SJSA1 (cell line): Measurements from ENCODE around the gene THOC6. TPM values are rescaled to one million over a fixed set of nuclear protein-coding genes. Genes with fewer than 3 reads are reported as not detected.
A peak's percentile ranks its signal among the peaks of the same experiment; 100 is the strongest.
"Not testable (repeated sequence)": the region's sequence is repeated elsewhere in the genome, so short reads cannot be mapped to it uniquely, and the experiment has no call there.

Source experiments
- DNase-seq, 2 experiments: peaks; one replicate each; pipeline ENCODE4 v3.0.0-alpha.2; 2015 to 2020; ENCODE audit warnings: low spot score in 2 of 2, low read depth in 1 of 2
- H3K27ac ChIP-seq: fragments of 250-450 bp; sonication (Bioruptor Pico); 2 replicates; pipeline ENCODE4 v1.5.1; 2020; ENCODE audit warnings: mild to moderate bottlenecking, moderate library complexity
- H3K27me3 ChIP-seq: fragments of 250-450 bp; sonication (Bioruptor Pico); replicated peaks from 2 replicates; pipeline ENCODE4 v1.5.1; 2020; ENCODE audit warnings: mild to moderate bottlenecking, moderate library complexity
- H3K36me3 ChIP-seq: fragments of 250-450 bp; sonication (Bioruptor Pico); 2 replicates; pipeline ENCODE4 v1.5.1; 2020; ENCODE audit warnings: mild to moderate bottlenecking
- H3K4me1 ChIP-seq: fragments of 250-450 bp; sonication (Bioruptor Pico); replicated peaks from 2 replicates; pipeline ENCODE4 v1.6.1; 2021; ENCODE audit warnings: mild to moderate bottlenecking
- H3K4me3 ChIP-seq: fragments of 250-450 bp; sonication (Bioruptor Pico); 2 replicates; pipeline ENCODE4 v1.5.1; 2020; ENCODE audit warnings: mild to moderate bottlenecking
- H3K9me3 ChIP-seq: fragments of 250-450 bp; sonication (Bioruptor Pico); replicated peaks from 2 replicates; pipeline ENCODE4 v1.5.1; 2020; ENCODE audit warnings: mild to moderate bottlenecking
- total RNA-seq: library from RNA; depleted of rRNA; stranded (reverse); fragments of >200 nt; shearing (Covaris generic); gene quantifications from 2 replicates; pipeline ENCODE4 v1.2.3, GENCODE V29; 2014

THOC6 gene
- total RNA-seq, 1 experiment from 2014 or later, result 27.4 TPM

DNA sequence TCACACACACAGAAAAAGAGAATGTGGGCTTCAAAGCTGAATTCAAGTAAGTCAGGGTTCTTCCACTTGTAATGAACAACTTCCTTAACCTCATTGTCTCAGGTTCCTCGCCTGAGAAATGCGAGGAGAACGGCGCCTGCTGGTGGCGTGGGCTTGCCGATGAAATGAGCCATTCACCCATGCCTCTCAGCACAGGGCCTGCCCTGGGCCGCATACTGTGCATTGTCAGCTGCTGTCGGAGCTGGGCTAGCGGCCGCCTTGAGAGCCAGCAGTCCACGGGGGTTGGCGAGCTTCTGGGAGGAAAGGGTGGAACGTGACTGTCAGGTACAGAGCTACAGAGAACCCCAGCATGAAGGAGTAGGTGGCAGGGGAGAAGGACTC lies 29.5 kb downstream of the THOC6 start:
- DNase-seq, H3K4me3 ChIP-seq, H3K4me1 ChIP-seq, H3K36me3 ChIP-seq, H3K9me3 ChIP-seq, H3K27ac ChIP-seq: not testable (repeated sequence)
- H3K27me3 ChIP-seq, result peaks cover 23% of the 10 kb centered on the region

DNA sequence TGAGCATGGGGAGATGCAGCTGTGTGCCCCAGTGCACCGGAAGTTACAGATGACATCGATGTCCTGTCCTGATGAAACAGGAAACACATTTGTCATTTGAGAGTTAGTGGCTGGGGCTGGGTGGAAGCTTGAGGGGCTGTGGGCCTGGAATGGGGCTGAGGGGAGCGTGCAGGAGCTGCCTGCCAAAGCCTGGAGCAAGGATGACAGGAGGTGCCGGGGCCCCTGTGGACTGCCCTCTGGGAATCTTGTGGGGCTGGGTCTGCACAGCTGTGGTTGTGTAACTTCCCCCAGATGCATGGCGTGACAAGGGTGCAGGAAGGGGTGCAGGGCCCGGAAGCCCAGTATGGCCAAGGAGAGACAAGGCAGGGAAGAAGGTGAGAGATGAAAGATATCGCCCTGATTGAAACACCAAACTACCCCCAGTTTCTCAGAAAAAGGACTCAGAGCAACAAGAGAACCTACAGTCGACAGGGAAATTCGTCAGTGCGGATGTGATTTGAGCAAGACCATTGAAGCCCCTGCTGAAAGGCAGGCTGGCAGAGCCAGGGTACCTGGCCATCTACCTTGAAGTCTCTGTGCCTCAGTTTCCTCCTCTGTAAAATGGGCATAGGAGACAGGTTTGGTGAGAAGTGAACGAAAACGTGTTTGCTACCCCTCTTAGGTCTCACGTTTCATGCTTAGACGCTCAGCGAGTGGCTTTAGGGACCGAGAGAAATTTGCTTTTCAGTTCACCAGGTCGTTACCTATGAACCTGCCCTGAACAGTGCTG lies 31.3 kb downstream of the THOC6 start:
- peaks cover 13% of the 10 kb centered on the region for H3K4me1 ChIP-seq
- H3K9me3 ChIP-seq, result no peaks in the 10 kb centered on the region
- no peak for DNase-seq
- no peak overlapping the region for H3K27ac ChIP-seq
- H3K27me3 ChIP-seq, result peaks cover 6% of the 10 kb centered on the region
- no peak overlapping the region for H3K4me3 ChIP-seq
- H3K36me3 ChIP-seq, result no peaks in the 10 kb centered on the region

DNA sequence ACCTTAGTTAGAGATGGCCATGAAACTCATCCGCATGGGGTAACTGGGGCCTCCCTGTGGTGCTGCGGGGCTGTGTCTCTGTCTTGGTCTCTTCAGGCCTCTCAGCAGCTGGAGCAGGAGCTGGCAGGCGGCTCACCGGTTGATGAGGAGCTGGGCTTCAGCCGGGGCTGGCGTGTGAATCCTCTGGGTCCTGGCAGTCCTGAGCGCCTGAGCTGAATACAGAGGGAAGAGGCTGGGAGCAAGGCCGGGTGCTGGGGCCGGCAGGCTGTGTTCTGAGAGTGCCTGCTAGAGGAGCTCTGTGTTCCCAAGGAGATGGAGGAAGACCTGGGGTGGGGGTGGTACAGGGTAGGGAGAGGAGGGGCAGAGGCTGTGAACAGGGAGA lies 31.9 kb downstream of the THOC6 start:
- not testable (repeated sequence) for DNase-seq, H3K4me3 ChIP-seq, H3K36me3 ChIP-seq, H3K27ac ChIP-seq, H3K9me3 ChIP-seq, H3K27me3 ChIP-seq
- peaks cover 13% of the 10 kb centered on the region for H3K4me1 ChIP-seq

DNA sequence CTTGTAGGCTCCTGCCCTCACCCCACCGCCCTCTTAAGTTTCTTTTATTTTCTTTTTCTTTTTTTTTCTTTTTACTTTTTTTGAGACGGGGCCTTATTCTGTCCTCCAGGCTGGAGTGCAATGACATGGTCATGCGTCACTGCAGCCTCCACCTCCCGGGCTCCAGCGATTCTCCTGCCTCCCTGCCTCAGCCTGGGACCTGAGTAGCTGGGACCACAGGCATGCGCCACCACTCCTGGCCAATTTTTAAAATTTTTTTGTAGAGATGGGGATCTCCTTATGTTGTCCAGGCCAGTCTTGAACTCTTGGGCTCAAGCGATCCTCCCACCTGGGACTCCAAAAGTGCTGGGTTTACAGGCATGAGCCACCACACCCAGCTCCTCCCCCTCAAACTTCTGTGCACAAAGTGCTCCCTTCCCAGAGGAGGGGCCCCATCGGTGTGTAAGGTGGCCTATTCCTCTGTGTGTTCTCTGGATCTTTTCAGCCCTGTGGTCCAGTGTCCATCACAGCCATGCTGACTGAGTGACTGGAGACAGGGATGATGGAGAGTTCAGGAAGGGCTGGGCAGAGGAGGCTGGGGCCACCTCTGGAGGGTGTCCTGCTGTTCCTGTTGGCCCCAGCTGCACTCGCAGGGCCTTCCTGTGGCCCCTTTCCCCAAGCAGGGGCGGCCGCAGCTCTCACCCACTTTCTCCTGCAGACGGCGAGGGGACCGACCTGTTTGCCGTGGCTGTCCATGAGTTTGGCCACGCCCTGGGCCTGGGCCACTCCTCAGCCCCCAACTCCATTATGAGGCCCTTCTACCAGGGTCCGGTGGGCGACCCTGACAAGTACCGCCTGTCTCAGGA lies 32.7 kb downstream of the THOC6 start:
- Histone ChIP-seq H3K36me3 (no peaks in the 10 kb centered on the region), H3K9me3 (no peaks in the 10 kb centered on the region), H3K4me3 (no peak overlapping the region), H3K27me3 (no peaks in the 10 kb centered on the region), H3K4me1 (peaks cover 13% of the 10 kb centered on the region), H3K27ac (no peak overlapping the region)
- DNase-seq, result no peak

DNA sequence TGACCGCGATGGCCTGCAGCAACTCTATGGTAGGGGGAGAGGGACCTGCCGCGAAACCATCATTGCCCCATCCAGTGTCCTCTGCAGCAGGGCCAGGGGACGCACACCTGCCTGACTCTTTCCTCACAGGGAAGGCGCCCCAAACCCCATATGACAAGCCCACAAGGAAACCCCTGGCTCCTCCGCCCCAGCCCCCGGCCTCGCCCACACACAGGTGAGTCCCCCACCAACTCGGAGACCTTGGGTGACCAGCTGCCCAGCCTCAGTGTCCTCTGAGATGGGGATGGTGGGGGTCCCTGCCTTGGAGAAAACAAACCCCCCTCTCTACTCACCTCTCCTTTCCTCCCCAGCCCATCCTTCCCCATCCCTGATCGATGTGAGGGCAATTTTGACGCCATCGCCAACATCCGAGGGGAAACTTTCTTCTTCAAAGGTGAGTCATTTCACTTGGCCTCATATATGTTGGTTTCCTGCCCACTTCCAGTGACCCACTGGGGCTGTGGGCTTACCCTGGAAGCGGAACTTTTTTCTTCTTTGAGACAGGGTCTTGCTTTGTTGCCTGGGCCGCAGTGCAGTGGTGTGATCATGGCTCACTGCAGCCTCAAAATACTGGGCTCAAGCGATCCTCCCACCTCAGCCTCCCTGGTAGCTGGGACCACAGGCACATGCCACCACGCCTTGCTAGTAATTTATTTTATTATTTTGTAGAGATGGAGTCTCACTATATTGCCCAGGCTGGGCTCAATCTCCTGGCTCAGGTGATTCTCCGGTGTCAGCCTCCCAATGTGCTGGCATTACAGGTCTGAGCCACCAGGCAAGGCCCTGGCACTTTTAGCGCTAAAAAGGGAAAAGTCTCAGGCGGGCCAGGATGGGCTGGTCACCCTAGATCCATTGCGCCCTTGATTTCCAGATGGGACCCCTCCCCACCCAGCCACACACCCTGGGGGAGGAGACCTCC lies 33.6 kb downstream of the THOC6 start:
- H3K4me3 ChIP-seq, result no peak overlapping the region
- H3K4me1 ChIP-seq, result peaks cover 13% of the 10 kb centered on the region
- no peaks in the 10 kb centered on the region for H3K36me3 ChIP-seq

DNA sequence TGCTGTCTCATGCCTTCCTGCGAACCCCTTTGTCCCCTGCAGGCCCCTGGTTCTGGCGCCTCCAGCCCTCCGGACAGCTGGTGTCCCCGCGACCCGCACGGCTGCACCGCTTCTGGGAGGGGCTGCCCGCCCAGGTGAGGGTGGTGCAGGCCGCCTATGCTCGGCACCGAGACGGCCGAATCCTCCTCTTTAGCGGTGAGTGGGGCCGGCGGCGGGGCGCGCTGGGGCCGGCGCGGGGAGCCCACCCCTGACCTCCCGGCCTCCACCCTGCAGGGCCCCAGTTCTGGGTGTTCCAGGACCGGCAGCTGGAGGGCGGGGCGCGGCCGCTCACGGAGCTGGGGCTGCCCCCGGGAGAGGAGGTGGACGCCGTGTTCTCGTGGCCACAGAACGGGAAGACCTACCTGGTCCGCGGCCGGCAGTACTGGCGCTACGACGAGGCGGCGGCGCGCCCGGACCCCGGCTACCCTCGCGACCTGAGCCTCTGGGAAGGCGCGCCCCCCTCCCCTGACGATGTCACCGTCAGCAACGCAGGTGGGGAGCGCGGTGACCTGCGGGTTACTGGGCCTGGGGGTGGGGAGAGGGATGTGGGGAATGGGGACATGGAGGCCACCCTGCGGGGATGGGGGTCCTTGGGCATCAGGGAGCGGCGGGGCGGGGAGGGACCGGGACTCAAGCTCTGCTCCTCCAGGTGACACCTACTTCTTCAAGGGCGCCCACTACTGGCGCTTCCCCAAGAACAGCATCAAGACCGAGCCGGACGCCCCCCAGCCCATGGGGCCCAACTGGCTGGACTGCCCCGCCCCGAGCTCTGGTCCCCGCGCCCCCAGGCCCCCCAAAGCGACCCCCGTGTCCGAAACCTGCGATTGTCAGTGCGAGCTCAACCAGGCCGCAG lies 34.5 kb downstream of the THOC6 start:
- DNase-seq, result peak in 1 of 2 experiments; percentile 52
- H3K4me3 ChIP-seq, result peak overlapping the region; percentile 76
- peak overlapping the region; percentile 77; the same call in 1 of the 2 replicates for H3K27ac ChIP-seq
- no peaks in the 10 kb centered on the region for H3K27me3 ChIP-seq
- no peaks in the 10 kb centered on the region for H3K9me3 ChIP-seq
- no peaks in the 10 kb centered on the region for H3K36me3 ChIP-seq
- H3K4me1 ChIP-seq, result peaks cover 13% of the 10 kb centered on the region

More for the DNA sequence above, 33.6 kb downstream of the THOC6 start:
- Histone ChIP-seq H3K27me3 (no peaks in the 10 kb centered on the region), H3K27ac (no peak overlapping the region), H3K9me3 (no peaks in the 10 kb centered on the region)
- peak in 1 of 2 experiments; percentile 41 for DNase-seq

DNA sequence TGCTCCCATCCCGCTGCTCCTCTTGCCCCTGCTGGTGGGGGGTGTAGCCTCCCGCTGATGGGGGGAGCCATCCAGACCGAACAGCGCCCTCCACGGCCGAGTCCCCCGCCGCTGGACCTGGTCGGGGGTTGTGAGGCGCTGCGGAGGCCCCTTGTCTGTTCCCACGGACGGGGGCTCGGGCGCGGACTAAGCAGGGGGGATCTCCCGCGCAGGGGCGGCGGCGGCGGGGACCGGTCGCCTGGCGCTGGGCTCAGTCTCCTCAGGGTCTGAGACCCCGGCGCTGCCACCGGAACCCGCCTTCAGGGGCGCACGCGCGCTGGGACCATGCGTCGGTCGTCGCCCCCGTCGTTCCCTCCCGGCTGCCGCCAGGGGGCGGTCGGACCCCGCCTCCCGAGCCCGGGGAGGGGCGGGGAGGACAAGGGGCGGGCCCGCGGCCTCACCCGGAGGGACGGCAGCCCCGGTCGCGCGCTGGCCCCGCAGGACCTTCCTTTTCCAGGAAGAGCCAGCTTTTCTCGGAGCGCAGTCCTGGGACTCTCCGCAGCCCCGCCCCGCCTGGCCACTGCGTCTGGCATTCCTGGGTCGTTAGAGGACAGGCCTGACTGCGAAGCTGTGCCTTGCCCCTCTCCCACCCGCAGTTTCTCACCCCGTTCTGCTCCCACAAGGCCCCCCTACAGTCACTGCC lies 35.3 kb downstream of the THOC6 start:
- H3K27me3 ChIP-seq, result no peaks in the 10 kb centered on the region
- H3K4me1 ChIP-seq, result peaks cover 13% of the 10 kb centered on the region
- peak; percentile 93 to 96 for DNase-seq
- peak overlapping the region; percentile 77 for H3K27ac ChIP-seq
- H3K4me3 ChIP-seq, result peak overlapping the region; percentile 76
- H3K36me3 ChIP-seq, result no peaks in the 10 kb centered on the region
- no peaks in the 10 kb centered on the region for H3K9me3 ChIP-seq

DNA sequence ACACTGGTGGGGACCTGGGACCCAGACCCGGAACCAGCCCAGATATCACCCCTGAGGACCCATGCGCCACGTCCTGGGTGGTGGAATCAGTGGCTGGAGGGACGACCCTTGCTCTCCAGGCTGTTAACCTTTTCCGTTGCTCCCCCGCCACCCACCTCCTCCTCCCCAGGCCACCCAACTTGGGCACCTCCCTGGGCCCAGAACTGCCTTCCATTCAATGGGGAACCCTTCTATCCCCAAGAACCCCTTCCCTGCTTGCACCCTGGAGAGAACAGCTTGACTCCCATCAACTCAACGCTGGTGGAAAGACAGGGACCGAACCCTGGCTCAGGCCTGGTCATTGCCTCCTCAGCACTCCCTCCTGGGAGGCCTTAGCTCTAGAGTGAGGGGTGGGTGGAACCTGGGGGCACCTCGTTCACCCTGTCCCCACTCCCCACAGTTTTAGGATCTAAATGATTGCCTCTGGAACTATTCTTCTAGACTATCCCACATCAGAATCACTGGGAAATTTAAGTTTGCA lies 35.9 kb downstream of the THOC6 start:
- peaks cover 18% of the 10 kb centered on the region for H3K4me1 ChIP-seq
- DNase-seq, result peak in 1 of 2 experiments; percentile 44
- H3K36me3 ChIP-seq, result no peaks in the 10 kb centered on the region
- H3K9me3 ChIP-seq, result no peaks in the 10 kb centered on the region
- peak overlapping the region; percentile 76 for H3K4me3 ChIP-seq
- no peaks in the 10 kb centered on the region for H3K27me3 ChIP-seq
- H3K27ac ChIP-seq, result peak overlapping the region; percentile 77

DNA sequence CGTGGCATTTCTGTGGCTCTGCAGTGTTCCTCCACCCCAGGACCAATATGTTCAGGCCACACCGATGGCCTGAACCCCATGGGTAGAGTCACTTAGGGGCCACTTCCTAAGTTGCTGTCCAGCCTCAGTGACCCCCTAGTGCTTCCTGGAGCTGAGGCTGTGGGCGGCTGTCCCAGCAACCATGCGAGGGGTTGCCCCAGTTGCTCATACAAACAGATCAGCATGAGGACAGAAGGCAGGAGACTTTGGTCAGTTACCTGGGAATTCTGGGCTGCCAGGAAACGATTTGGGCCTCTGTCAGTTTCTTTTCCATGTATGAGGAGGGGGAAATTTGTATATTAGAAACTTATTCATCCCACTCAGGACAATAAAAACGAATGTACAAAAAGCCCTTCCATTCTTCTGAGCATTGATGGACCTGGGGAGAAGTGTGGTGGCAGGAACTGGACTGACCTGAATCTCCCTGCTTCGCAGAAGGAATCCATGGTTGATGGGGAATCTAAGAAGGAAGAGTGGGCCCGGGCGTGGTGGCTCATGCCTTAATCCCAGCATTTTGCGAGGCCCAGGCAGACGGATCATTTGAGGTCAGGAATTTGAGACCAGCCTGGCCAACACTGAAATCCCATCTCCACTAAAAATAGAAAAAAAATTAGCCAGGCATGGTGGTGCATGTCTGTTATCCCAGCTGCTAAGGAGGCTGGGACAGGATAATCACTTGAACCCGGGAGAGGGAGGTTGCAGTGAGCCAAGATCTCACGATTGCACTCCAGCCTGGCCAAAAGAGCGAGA lies 36.7 kb downstream of the THOC6 start:
- no peak for DNase-seq
- no peak overlapping the region for H3K27ac ChIP-seq
- no peaks in the 10 kb centered on the region for H3K36me3 ChIP-seq
- no peaks in the 10 kb centered on the region for H3K27me3 ChIP-seq
- H3K4me3 ChIP-seq, result no peak overlapping the region
- H3K9me3 ChIP-seq, result no peaks in the 10 kb centered on the region
- peaks cover 26% of the 10 kb centered on the region for H3K4me1 ChIP-seq

DNA sequence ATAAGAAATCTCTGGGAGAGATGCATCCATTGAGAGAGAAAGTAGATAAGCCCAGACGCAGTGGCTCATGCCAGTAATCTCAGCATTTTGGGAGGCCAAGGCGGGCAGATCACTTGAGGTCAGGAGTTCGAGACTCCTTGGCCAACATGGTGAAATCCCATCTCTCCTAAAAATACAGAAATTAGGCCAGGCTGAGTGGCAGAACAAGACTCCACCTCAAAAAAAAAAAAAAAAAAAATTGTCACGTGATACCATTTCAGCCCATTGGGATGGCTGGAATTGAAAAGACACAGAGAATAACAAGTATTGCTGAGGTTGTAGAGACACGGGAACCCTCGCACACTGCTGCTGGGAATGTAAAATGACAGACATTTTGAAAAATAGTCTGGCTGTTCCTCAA lies 38.7 kb downstream of the THOC6 start:
- Histone ChIP-seq H3K4me3 (no peak overlapping the region), H3K9me3 (no peaks in the 10 kb centered on the region), H3K36me3 (no peaks in the 10 kb centered on the region), H3K4me1 (peaks cover 37% of the 10 kb centered on the region), H3K27me3 (no peaks in the 10 kb centered on the region), H3K27ac (no peak overlapping the region)
- no peak for DNase-seq

DNA sequence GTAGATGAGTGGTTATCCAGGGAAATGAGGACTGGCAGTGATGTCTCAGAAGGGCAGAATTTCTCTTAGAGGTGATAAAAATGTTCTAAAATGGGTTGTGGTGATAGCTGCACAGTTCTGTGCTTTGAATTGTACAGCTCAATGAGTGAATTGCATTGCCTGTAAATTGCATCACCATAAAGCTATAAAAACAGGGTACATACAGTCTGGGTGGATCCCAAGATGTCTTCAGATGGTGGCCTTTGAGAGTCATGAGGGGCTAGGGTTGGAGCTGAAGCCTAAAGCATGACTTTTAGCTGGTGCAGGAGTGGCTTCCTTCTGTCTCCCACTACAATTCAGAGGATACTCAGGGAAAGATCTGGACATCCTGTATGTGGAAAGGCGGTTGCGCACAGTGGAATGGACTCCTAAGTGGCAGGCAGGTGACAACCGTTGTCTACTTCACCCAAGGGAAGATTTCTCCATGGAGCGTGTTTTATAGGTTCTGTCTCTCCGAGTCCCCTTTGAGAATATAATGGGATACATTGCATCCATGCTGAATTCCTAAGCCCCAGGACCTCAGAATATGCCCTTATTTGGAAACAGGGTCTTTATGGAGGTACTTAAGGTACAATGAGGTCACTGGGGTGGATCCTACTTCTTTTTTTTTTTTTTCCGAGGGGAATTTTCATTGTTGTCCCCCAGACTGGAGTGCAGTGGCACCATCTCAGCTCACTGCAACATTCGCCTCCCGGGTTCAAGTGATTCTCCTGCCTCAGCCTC lies 40.0 kb downstream of the THOC6 start:
- peaks cover 32% of the 10 kb centered on the region for H3K4me1 ChIP-seq
- H3K27me3 ChIP-seq, result no peaks in the 10 kb centered on the region
- no peak overlapping the region for H3K4me3 ChIP-seq
- DNase-seq, result no peak
- H3K36me3 ChIP-seq, result 0 out of 2 replicates have a peak, but pooled peaks cover 8% of the 10 kb centered on the region
- no peak overlapping the region for H3K27ac ChIP-seq
- H3K9me3 ChIP-seq, result no peaks in the 10 kb centered on the region
